GM21360 (cell line): ENCODE results near the gene MYCL.

Source experiments
- ATAC-seq: cut with Tn5 transposase; IDR thresholded peaks from one replicate; pipeline ENCODE4 v1.9.1; 2021; ENCODE audit warnings: mild to moderate bottlenecking, moderate library complexity; ENCODE audit not compliant: unreplicated experiment

Gene MYCL

GRCh38 chr1:39857126-39857878 lies 44.4 kb downstream of the MYCL start:
- ATAC-seq = no peak

GRCh38 chr1:39854738-39855137 lies 47.0 kb downstream of the MYCL start:
- no peak for ATAC-seq

- ATAC-seq = no peak
Observed at GRCh38 chr1:39854314-39854713, 47.4 kb downstream of the MYCL start.

- ATAC-seq = no peak
Observed at GRCh38 chr1:39852876-39853275, 48.8 kb downstream of the MYCL start.

GRCh38 chr1:39852214-39852791 lies 49.4 kb downstream of the MYCL start:
- no peak for ATAC-seq

- no peak for ATAC-seq
Observed at GRCh38 chr1:39850606-39851216, 51.0 kb downstream of the MYCL start.

- no peak for ATAC-seq
Observed at GRCh38 chr1:39849203-39849602, 52.5 kb downstream of the MYCL start.

GRCh38 chr1:39847940-39848339 lies 53.8 kb downstream of the MYCL start:
- no peak for ATAC-seq

- ATAC-seq = no peak
Observed at GRCh38 chr1:39846796-39847195, 54.9 kb downstream of the MYCL start.

- peak; percentile 77 for ATAC-seq
Observed at GRCh38 chr1:39845569-39846566, 55.8 kb downstream of the MYCL start.
